ENCODE results near the gene SMAP2. TPM values are rescaled to one million over a fixed set of nuclear protein-coding genes. Genes with fewer than 3 reads are reported as not detected.

Gene SMAP2
- total RNA-seq, 1 experiment from 2014 or later: 6.8 TPM

DNA sequence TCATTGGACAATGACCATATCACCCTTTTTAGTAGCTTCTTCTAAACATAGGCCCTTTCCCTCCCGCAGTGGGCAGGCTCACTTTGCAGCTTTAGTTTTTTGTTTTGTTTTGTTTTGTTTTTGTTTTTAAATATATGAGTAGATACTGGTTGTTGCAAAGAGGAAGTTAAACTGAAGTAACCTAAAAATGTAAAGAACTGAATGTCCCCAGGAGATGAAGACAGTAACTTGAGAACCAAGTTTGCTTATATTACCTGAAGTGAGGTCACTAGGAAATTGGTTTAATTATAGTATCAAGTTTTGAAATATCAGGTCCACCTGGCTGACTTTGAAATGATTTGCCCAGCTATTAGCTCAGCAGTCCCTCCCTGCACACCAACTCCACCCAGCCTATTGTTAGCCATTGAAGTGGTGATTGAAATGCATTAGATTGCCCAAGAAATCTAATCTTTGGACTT, 18.2 kb downstream of the SMAP2 start:
- DNase-seq: no peak
- H3K9me3 Mint-ChIP-seq (ENCODE audit: unreplicated experiment): no peaks in the 10 kb centered on the region
- intact Hi-C loops (cut with micrococcal nuclease; ENCODE audit: unreplicated experiment): no loop called here
- no peaks in the 10 kb centered on the region for H3K36me3 ChIP-seq (ENCODE audit: control insufficient read depth, insufficient read depth, low read length)
- no peaks in the 10 kb centered on the region for H3K9me3 ChIP-seq
- H3K27ac Mint-ChIP-seq (ENCODE audit: unreplicated experiment): no peak overlapping the region
- TF ChIP-seq, protein P1, sequence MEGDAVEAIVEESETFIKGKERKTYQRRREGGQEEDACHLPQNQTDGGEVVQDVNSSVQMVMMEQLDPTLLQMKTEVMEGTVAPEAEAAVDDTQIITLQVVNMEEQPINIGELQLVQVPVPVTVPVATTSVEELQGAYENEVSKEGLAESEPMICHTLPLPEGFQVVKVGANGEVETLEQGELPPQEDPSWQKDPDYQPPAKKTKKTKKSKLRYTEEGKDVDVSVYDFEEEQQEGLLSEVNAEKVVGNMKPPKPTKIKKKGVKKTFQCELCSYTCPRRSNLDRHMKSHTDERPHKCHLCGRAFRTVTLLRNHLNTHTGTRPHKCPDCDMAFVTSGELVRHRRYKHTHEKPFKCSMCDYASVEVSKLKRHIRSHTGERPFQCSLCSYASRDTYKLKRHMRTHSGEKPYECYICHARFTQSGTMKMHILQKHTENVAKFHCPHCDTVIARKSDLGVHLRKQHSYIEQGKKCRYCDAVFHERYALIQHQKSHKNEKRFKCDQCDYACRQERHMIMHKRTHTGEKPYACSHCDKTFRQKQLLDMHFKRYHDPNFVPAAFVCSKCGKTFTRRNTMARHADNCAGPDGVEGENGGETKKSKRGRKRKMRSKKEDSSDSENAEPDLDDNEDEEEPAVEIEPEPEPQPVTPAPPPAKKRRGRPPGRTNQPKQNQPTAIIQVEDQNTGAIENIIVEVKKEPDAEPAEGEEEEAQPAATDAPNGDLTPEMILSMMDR (IDR thresholded peaks at IDR 0.05; ENCODE audit: insufficient read depth in 1 of 2, low read depth in 1 of 2, low read length in 1 of 2, severe bottlenecking in 1 of 2, unreplicated experiment in 1 of 2): no peak
- H3K4me3 Mint-ChIP-seq (ENCODE audit: unreplicated experiment): no peak overlapping the region
- no peaks in the 10 kb centered on the region for H3K27me3 Mint-ChIP-seq (ENCODE audit: insufficient read depth, unreplicated experiment)
- CTCF ChIA-PET: no interaction called here
- no peaks in the 10 kb centered on the region for H3K4me1 Mint-ChIP-seq (ENCODE audit: low read depth, unreplicated experiment)
- BruUV-seq (replicated peaks): no TSS peak
- H3K4me1 ChIP-seq: no peaks in the 10 kb centered on the region
- POLR2A ChIA-PET: no interaction called here
- no peaks in the 10 kb centered on the region for H3K36me3 Mint-ChIP-seq (ENCODE audit: insufficient read depth, unreplicated experiment)
- no peak overlapping the region for H3K4me3 ChIP-seq (ENCODE audit: low read depth, low read length)
- no peaks in the 10 kb centered on the region for H3K27me3 ChIP-seq (replicated peaks; ENCODE audit: control insufficient read depth, insufficient read depth, low read length)

DNA sequence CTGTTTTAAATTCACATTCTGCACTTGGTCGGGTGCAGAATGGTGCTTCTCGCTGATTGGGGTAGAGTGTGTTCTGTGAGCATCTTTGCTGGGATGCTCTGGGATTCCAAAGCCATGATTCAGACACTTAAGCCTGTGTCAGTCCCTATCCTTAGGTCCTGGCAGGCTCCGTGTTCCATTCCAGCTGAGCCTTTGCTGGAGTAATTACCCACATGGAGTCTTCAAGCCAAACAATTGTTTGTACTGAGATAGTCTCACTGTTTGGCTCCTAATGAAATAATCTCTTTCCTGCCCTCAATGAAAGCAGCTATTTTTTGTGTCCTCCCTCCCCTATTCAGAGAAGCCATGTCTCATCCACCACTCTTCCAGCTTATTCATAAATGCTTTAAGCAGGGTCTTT, 18.7 kb downstream of the SMAP2 start:
- no peaks in the 10 kb centered on the region for H3K36me3 Mint-ChIP-seq (ENCODE audit: insufficient read depth, unreplicated experiment)
- Histone ChIP-seq H3K36me3 (ENCODE audit: control insufficient read depth, insufficient read depth, low read length) (no peaks in the 10 kb centered on the region), H3K9me3 (no peaks in the 10 kb centered on the region), H3K4me3 (ENCODE audit: low read depth, low read length) (no peak overlapping the region), H3K4me1 (no peaks in the 10 kb centered on the region), H3K27me3 (replicated peaks; ENCODE audit: control insufficient read depth, insufficient read depth, low read length) (no peaks in the 10 kb centered on the region)
- H3K4me1 Mint-ChIP-seq (ENCODE audit: low read depth, unreplicated experiment): no peaks in the 10 kb centered on the region
- no peaks in the 10 kb centered on the region for H3K9me3 Mint-ChIP-seq (ENCODE audit: unreplicated experiment)
- ChIA-PET CTCF (no interaction called here), POLR2A (no interaction called here)
- H3K27ac Mint-ChIP-seq (ENCODE audit: unreplicated experiment): no peak overlapping the region
- no peak for DNase-seq
- H3K4me3 Mint-ChIP-seq (ENCODE audit: unreplicated experiment): no peak overlapping the region
- BruUV-seq (replicated peaks): no TSS peak
- no peaks in the 10 kb centered on the region for H3K27me3 Mint-ChIP-seq (ENCODE audit: insufficient read depth, unreplicated experiment)
- TF ChIP-seq, protein P1 (IDR thresholded peaks at IDR 0.05; ENCODE audit: insufficient read depth in 1 of 2, low read depth in 1 of 2, low read length in 1 of 2, severe bottlenecking in 1 of 2, unreplicated experiment in 1 of 2): no peak
- intact Hi-C loops (cut with micrococcal nuclease; ENCODE audit: unreplicated experiment): no loop called here

DNA sequence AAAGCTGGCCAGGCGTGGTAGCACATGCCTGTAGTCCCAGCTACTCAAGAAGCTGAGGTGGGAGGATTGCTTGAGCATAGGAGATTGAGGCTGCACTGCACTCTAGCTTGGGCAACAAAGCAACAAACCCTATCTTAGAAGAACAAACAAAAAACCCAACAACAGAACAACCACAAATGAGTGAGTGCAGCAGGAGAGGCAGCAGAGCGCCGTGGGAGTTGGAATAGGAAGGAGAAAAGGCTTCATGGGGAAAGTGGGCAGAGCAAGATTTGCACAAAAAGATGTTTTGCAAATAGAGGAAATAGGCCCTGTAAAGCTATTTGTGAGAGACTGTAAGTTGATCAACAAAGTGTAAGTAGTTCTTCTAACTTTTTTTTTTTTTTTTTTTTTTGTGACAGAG, 19.6 kb downstream of the SMAP2 start:
- H3K4me1 Mint-ChIP-seq (ENCODE audit: low read depth, unreplicated experiment): no peaks in the 10 kb centered on the region
- no peak for DNase-seq
- H3K27ac Mint-ChIP-seq (ENCODE audit: unreplicated experiment): no peak overlapping the region
- no peak overlapping the region for H3K4me3 Mint-ChIP-seq (ENCODE audit: unreplicated experiment)
- ChIA-PET POLR2A (no interaction called here), CTCF (no interaction called here)
- H3K36me3 ChIP-seq (ENCODE audit: control insufficient read depth, insufficient read depth, low read length): no peaks in the 10 kb centered on the region
- no peaks in the 10 kb centered on the region for H3K27me3 Mint-ChIP-seq (ENCODE audit: insufficient read depth, unreplicated experiment)
- H3K4me1 ChIP-seq: no peaks in the 10 kb centered on the region
- no peaks in the 10 kb centered on the region for H3K36me3 Mint-ChIP-seq (ENCODE audit: insufficient read depth, unreplicated experiment)
- no TSS peak for BruUV-seq (replicated peaks)
- intact Hi-C loops (cut with micrococcal nuclease; ENCODE audit: unreplicated experiment): no loop called here
- H3K9me3 ChIP-seq: no peaks in the 10 kb centered on the region
- H3K4me3 ChIP-seq (ENCODE audit: low read depth, low read length): no peak overlapping the region
- no peaks in the 10 kb centered on the region for H3K9me3 Mint-ChIP-seq (ENCODE audit: unreplicated experiment)
- TF ChIP-seq, protein P1 (IDR thresholded peaks at IDR 0.05; ENCODE audit: insufficient read depth in 1 of 2, low read depth in 1 of 2, low read length in 1 of 2, severe bottlenecking in 1 of 2, unreplicated experiment in 1 of 2): no peak
- H3K27me3 ChIP-seq (replicated peaks; ENCODE audit: control insufficient read depth, insufficient read depth, low read length): no peaks in the 10 kb centered on the region

Data from Caco-2 (cell line).